Lower leg skin (tissue), 4 donors: ENCODE results near the gene NDEL1. TPM values are rescaled to one million over a fixed set of nuclear protein-coding genes. Genes with fewer than 3 reads are reported as not detected.

Source experiments
- DNase-seq, 2 donors: peaks; one replicate each; pipeline ENCODE4 v3.0.0-alpha.2; 2019; ENCODE audit warnings: low spot score in 2 of 2
- H3K4me3 ChIP-seq: fragments of 200-600 bp; sonication (generic); 2 replicates; pipeline ENCODE4 v1.5.1; 2017; ENCODE audit warnings: mild to moderate bottlenecking, low read depth; ENCODE audit not compliant: poor library complexity, severe bottlenecking
- POLR2A ChIP-seq, 2 donors: fragments of 450-650 bp; IDR thresholded peaks; one replicate each; pipeline ENCODE4 v1.6.1; 2016 to 2017; ENCODE audit warnings: antibody characterized with exemption in 2 of 2, mild to moderate bottlenecking in 1 of 2, moderate library complexity in 1 of 2
- WGBS, 2 donors: methylation state at CpG; one replicate each; pipeline ENCODE4 v1.1.5; 2018; 5-methylcytosine and 5-hydroxymethylcytosine counted together
- intact Hi-C: fragments of 100-400 bp; cut with DNase I; formaldehyde crosslinking; loops from one replicate; pipeline ENCODE4 v1.15.0; 2023; ENCODE audit warnings: low total_unique reads
- total RNA-seq, 4 donors: library from RNA; depleted of rRNA; stranded (reverse); fragments of >200 nt; gene quantifications; one replicate each; pipeline ENCODE4 v1.1.0, GENCODE V29; 2016
- TF ChIP-seq, protein P1 (sequence below), 3 donors: fragments of 450-650 bp; IDR thresholded peaks; one replicate each; pipeline ENCODE4 v1.5.1; 2016; ENCODE audit warnings: antibody characterized with exemption in 3 of 3, mild to moderate bottlenecking in 3 of 3, moderate library complexity in 2 of 3

NDEL1 gene
- total RNA-seq, 4 donors from 2014 or later: 129 to 160 (median 145) TPM

DNA sequence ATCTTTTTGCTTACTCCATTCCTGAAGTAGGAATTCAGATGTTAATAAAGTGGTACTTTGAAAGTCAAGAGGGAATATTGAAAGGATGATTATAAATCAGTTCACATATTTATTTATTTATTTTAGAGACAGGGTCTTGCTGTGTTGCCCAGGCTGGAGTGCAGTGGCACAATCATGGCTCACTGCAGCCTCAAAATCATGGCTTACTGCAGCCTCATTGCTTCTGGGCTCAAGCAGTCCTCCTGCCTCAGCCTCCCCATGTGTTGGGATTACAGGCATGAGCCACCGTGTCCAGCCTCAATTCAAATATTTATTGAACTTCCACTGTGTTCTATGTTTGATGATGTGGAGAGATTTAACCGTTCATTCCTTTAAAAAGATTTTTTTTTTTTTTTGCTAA is 6.6 kb downstream of the NDEL1 start:
- no peak overlapping the region for H3K4me3 ChIP-seq
- WGBS, 2 donors: 83 to 88% methylated on average over 2 of the region's 2 CpGs
- intact Hi-C loops: no loop called here
- no peak for DNase-seq
- TF ChIP-seq, protein P1, sequence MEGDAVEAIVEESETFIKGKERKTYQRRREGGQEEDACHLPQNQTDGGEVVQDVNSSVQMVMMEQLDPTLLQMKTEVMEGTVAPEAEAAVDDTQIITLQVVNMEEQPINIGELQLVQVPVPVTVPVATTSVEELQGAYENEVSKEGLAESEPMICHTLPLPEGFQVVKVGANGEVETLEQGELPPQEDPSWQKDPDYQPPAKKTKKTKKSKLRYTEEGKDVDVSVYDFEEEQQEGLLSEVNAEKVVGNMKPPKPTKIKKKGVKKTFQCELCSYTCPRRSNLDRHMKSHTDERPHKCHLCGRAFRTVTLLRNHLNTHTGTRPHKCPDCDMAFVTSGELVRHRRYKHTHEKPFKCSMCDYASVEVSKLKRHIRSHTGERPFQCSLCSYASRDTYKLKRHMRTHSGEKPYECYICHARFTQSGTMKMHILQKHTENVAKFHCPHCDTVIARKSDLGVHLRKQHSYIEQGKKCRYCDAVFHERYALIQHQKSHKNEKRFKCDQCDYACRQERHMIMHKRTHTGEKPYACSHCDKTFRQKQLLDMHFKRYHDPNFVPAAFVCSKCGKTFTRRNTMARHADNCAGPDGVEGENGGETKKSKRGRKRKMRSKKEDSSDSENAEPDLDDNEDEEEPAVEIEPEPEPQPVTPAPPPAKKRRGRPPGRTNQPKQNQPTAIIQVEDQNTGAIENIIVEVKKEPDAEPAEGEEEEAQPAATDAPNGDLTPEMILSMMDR (IDR thresholded peaks at IDR 0.05): no peak
- no peak for TF ChIP-seq POLR2A (IDR thresholded peaks at IDR 0.05)

DNA sequence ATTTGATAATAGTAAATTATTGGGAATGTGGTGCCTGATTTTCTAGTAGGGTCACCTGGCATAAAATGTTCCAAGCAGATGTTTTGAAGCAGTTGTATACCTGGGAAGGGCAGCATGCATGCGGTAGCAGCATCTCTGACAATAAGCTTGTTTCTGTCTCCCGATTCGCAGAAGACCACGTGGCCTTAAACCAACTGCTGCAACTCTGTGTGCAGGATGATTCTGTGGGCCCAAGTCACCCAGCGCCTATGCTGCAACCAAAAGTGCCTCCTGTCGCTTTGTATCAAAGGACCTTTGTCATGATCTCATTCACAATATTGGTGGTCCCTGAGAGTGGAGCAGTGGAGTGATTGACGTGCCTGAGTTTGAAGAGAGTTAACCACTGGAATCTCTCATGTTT is 8.1 kb downstream of the NDEL1 start:
- WGBS, 2 donors: 76 to 78% methylated on average over 7 of the region's 7 CpGs
- DNase-seq: no peak
- TF ChIP-seq POLR2A (IDR thresholded peaks at IDR 0.05): no peak
- TF ChIP-seq, protein P1 (IDR thresholded peaks at IDR 0.05): no peak
- intact Hi-C loops: no loop called here
- H3K4me3 ChIP-seq: no peak overlapping the region

DNA sequence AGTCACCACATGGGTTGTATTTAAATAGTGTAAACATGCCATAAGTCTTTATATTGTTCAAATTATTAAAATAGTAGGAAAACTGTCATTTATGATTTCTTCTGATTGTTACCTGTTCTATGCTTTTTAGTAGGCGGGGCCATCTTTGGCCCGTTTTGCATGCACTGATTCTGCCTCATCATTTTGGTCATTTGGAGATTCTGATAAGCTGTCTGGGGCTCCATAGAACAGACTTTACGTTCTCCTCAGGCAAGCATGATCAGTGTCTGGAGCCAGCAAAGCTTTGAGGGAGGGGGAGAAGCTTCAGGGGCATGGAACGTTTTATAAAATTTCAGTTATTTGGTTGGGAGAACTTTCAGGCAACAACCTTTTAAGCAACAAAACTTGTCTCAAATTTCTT is 8.8 kb downstream of the NDEL1 start:
- TF ChIP-seq POLR2A (IDR thresholded peaks at IDR 0.05): no peak
- TF ChIP-seq, protein P1 (IDR thresholded peaks at IDR 0.05): no peak
- no peak overlapping the region for H3K4me3 ChIP-seq
- no peak for DNase-seq
- WGBS, 2 donors: 72 to 82% methylated on average over 4 of the region's 4 CpGs
- intact Hi-C loops: no loop called here

DNA sequence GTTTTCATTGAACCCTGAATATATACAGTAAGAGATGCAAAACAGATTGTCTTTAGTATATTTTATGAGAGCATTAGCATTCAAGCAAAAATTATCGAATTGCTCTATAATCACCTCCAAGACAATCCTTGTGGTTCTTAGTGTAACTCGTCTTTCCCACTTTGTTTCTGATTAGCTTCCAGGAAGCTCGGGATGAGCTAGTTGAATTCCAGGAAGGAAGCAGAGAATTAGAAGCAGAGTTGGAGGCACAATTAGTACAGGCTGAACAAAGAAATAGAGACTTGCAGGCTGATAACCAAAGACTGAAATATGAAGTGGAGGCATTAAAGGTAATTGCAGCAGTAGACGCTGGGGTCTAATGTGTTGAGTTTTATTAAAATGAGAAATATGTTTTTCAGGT is 9.9 kb downstream of the NDEL1 start:
- TF ChIP-seq POLR2A (IDR thresholded peaks at IDR 0.05): no peak
- TF ChIP-seq, protein P1 (IDR thresholded peaks at IDR 0.05): no peak
- intact Hi-C loops: no loop called here
- DNase-seq: no peak
- 50 to 64% methylated on average over 4 of the region's 4 CpGs for WGBS, 2 donors
- H3K4me3 ChIP-seq: no peak overlapping the region

DNA sequence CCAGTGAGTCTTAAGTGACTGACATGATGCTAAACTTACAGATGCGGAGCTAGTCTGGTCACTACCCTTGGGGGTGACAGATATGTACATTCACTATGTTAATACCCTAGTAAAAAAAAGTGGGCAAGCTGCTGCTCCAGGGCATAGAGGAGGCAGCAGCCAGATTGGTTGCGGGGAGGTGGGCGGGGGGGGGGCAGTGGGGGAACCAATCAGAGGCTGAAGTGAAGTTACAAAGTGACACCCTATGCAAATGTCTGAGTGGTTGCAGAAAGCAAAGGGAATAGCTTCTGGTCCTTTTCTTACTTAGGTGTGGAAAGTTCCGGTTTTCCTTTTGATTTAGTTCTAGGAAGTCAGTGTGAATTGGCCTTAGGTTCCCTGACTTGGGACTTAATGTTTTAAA is 12.1 kb downstream of the NDEL1 start:
- DNase-seq: no peak
- TF ChIP-seq POLR2A (IDR thresholded peaks at IDR 0.05): no peak
- TF ChIP-seq, protein P1 (IDR thresholded peaks at IDR 0.05): no peak
- WGBS, 2 donors: 42 to 62% methylated on average over 4 of the region's 4 CpGs
- H3K4me3 ChIP-seq: no peak overlapping the region
- intact Hi-C loops: no loop called here

DNA sequence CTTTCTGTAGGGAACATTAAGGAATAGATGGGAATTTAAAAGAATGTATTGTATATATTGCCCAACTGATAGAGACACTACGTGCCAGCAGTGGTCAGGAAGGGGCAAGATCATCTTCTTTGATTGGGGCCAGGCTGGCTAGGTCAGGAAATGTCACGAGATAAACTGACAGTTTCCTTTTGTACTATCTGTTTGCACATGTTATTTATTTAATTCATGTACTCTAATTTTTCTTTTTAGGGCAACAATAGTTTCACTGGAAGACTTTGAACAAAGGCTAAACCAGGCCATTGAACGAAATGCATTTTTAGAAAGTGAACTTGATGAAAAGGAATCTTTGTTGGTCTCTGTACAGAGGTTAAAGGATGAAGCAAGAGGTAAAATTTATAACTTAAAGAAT is 12.6 kb downstream of the NDEL1 start:
- DNase-seq: no peak
- WGBS, 2 donors: 65 to 72% methylated on average over 3 of the region's 3 CpGs
- TF ChIP-seq POLR2A (IDR thresholded peaks at IDR 0.05): no peak
- TF ChIP-seq, protein P1 (IDR thresholded peaks at IDR 0.05): no peak
- H3K4me3 ChIP-seq: no peak overlapping the region
- intact Hi-C loops: no loop called here
